NCI-H1436 treated with DMSO at 0.1 percent for 48 hours (cell line): ENCODE results near the gene TGM3.

Source experiments
- DNase-seq: peaks from one replicate; lab custom pipeline; 2025; lab: John Stamatoyannopoulos, UW

Gene TGM3

DNA sequence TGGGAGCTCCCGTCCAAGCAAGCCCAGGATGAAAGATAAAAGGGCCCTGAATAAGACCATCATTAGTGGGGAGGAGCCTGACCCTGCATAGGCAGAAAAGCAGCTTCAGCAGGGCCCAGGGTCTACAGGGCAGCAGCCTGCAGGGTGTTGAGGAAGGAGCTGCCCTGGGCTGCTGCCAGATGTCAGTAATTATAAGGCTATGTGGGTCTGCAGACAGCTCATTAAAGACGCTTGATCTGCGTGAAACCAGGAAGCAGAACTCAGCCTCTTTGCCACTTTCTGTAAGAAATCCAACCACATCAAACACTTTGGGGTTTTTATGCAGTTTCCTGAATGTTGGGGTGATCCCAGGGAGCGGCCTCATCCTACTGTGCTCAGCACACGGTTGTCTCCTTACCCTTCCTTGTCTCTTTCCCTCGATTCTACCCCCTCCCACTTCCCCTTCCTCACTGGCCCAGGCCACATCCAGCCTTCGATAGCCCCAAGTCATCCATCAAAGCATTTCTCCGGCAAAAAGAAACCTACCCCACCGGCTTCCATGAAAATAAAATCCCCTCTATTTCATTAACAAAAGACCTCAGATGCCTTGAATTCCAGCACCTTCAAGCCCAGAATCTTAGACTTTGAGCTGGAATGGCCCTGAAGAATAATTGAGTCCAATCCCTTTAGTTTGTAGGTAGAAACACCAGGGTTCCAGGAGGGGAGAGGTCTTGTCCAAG, 83.9 kb downstream of the TGM3 start:
- DNase-seq = no peak

DNA sequence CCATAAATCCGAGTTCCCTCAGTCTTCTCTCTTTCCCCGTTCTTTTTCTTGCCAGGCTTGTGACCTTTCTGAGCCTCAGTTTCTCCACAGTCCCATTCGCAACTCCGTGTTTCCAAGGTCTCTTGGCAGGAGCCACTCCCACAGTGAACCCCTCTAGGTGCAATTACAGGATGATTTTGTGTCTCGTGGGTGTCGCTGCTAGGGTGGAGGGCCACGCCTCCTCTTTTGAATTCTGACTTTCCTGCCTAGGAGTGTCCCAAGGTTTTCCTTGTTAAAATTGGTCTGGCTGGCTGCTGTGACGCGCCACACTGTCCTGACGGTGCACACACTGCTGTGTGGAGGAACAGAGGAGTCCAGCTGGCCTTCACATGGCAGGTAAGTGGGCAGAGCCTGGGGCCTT, 84.8 kb downstream of the TGM3 start, which contains the start of gene TGM6:
TGM6 (plus strand) TSS at position 301 of the 400 bp plus-strand sequence; CDS start at position 369, 68 bp downstream.
- no peak for DNase-seq

DNA sequence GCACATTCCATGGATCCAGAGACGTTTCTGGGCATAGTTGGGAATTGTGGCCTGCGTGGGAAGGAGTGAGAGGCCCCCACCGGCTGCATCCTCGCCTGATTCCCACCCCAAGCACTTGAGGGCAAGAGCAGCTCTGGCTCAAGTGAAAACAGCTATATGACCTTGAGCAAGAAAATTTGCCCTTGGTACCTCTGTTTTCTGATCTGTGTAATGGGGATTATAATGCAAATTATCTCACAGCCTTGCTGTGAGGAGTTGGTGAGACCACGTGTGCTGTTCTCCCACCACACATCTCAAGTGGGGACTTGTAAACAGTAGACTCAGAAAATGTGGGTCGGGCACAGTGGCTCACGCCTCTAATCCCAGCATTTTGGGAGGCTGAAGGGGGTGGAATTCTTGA, 85.5 kb downstream of the TGM3 start:
- no peak for DNase-seq

DNA sequence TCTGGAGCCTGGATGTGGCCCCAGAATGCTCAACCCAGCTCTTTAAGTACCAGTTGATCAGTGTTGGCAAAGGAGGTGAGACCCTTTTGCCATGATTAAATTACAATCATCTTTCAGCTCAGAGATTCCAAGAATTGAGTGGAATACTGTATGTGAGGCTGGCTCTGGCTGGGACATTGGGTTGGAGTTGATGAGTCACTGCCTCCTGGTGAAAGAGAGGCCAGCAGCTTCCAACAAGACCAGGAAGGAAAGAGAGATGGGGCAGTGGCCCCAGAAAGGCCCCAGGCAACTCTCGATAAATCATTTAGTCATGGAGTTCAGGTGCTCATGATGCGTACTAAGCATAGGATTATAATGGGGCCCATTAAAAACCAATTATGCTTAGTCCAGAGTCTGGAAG, 87.0 kb downstream of the TGM3 start:
- no peak for DNase-seq

DNA sequence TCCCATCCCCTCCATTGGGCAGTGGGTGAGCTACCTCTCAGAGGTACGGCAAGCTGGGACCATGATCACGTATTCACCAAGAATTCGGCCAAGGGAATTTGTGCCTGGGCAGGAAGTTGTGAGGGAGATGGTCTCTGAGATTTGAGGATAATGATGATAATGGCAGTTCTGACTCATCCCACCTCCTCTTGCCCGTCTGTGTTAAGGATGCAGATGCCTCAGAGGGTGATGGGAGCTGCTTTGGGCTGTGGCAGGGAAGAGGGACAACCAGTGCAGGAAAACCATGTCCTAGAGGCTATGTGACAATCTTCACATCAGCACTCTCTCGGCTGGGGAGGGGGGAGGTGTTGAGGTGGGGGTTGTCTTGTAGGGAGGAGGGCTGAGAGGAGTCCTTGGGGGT, 89.2 kb downstream of the TGM3 start:
- DNase-seq = no peak

DNA sequence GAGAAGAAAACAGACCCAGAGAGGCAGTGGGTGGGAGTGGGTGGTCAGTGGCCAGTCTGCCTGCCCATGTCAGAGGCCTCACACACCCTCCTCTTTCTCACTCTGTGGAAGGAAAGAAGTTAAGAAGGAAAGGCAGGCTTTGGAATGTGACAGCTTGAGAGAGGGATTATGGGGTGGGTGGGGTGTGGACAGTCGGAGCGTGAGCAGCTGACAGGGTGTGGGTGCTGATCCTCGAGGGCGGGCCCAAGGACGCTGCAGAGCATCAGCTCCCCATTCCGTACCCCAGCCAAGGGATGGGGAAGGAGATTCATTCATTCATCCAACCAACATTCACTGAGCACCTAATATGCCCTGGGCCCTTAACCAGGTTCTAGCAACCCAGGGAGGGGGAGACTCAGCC, 89.7 kb downstream of the TGM3 start:
- no peak for DNase-seq

DNA sequence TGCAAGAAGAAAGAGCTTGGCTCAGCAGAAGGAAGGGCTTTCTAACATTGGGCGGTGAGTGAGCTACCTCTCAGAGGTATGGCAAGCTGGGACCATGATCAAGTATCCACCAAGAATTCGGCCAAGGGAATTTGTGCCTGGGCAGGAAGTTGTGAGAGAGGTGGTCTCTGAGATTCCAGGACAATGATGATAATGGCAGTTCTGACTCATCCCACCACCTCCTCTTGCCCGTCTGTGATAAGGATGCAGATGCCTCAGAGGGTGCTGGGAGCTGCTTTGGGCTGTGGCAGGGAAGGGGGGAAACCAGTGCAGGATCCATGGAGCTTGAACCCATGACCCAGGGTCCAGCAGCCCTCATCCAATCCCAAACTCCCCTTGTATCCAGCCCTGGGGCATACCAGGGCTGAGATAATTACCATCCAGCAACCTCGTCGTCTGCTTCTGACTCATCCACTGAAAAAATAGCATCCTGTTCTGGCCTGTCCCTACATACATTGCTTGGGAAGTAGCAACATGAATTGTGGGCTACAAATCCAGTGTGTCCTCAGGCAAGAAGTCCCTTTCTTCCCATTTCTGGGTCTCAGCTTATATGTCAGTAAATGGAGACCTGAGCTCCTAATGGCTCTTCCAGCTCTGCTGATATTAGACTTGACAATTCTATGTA, 90.8 kb downstream of the TGM3 start:
- DNase-seq = no peak

DNA sequence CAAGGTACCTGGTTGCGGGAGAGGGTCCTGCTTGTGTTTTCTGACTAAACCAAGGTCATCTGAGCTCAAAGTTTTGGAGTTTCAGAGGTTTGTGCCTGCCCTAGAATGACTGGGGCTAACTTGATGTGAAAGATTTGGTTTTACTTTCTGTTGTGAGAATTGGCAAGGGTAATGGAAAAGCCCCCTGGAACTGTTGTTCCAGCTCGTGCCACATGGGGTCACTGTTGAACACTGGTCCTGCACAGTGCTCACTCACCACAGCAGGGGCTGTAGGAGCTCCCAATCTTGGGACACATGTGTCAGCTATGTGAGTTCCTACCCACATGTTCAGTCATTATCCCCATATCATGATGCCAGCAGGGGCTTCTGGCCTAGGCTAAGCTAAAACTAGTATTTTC, 91.4 kb downstream of the TGM3 start:
- DNase-seq = no peak

DNA sequence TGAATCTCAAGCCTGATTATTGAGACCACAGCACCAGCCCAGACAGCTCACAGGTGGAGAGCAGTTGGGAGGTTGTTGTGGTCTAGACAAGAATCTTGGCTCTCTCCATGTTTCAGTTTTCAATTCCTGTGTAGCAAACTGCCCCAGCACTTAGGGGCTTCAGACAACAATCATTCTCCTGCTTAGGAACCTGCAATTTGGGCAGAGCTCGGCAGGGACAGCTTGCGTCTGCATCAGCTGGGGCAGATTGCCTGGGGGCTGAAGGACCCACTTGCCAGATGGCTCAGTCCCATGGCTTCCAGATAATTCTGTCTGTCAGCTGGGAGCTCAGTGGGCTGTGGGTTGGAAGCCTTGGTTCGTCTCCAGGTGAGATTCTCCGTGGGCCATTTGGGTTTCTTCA, 91.8 kb downstream of the TGM3 start:
- DNase-seq = no peak
